Measurements from ENCODE around the gene IPO4.

The IPO4 gene

GRCh38 chr14:24194186-24194872, 5.7 kb upstream of the IPO4 start:
- no peak overlapping the region for H3K27ac ChIP-seq

GRCh38 chr14:24192933-24193332, 4.3 kb upstream of the IPO4 start:
- no peak overlapping the region for H3K4me3 ChIP-seq (ENCODE audit: low read depth, low read length)
- no peak for TF ChIP-seq CTCF (IDR thresholded peaks at IDR 0.05; ENCODE audit: low read depth, low read length, missing control alignments)
- DNase-seq = no peak
- H3K27ac ChIP-seq = no peak overlapping the region
- in situ Hi-C loops (cut with HindIII; ENCODE audit: low pct_ligation_motif_present, low sequenced_read_pairs) = no loop called here
- H3K27me3 ChIP-seq (replicated peaks) = no peaks in the 10 kb centered on the region
- peaks cover 24% of the 10 kb centered on the region for H3K36me3 ChIP-seq (replicated peaks)

More at GRCh38 chr14:24194186-24194872, 5.7 kb upstream of the IPO4 start:
- Histone ChIP-seq H3K36me3 (replicated peaks) (peaks cover 24% of the 10 kb centered on the region), H3K4me3 (ENCODE audit: low read depth, low read length) (peak overlapping the region; percentile 80), H3K27me3 (replicated peaks) (no peaks in the 10 kb centered on the region)
- TF ChIP-seq CTCF (IDR thresholded peaks at IDR 0.05; ENCODE audit: low read depth, low read length, missing control alignments) = no peak
- DNase-seq = no peak
- in situ Hi-C loops (cut with HindIII; ENCODE audit: low pct_ligation_motif_present, low sequenced_read_pairs) = no loop called here

- no peak for TF ChIP-seq CTCF (IDR thresholded peaks at IDR 0.05; ENCODE audit: low read depth, low read length, missing control alignments)
- Histone ChIP-seq H3K36me3 (replicated peaks) (peaks cover 40% of the 10 kb centered on the region), H3K27me3 (replicated peaks) (no peaks in the 10 kb centered on the region), H3K27ac (no peak overlapping the region), H3K4me3 (ENCODE audit: low read depth, low read length) (no peak overlapping the region)
- in situ Hi-C loops (cut with HindIII; ENCODE audit: low pct_ligation_motif_present, low sequenced_read_pairs) = no loop called here
- DNase-seq = no peak
Observed at GRCh38 chr14:24190416-24190815, 1.8 kb upstream of the IPO4 start.

GRCh38 chr14:24189460-24189859, 844 bp upstream of the IPO4 start:
- in situ Hi-C loops (cut with HindIII; ENCODE audit: low pct_ligation_motif_present, low sequenced_read_pairs) = no loop called here
- no peak for DNase-seq
- no peak for TF ChIP-seq CTCF (IDR thresholded peaks at IDR 0.05; ENCODE audit: low read depth, low read length, missing control alignments)

GRCh38 chr14:24189059-24189375, 401 bp upstream of the IPO4 start:
- DNase-seq = no peak
- in situ Hi-C loops (cut with HindIII; ENCODE audit: low pct_ligation_motif_present, low sequenced_read_pairs) = no loop called here
- Histone ChIP-seq H3K4me3 (ENCODE audit: low read depth, low read length) (peak overlapping the region; percentile 27), H3K36me3 (replicated peaks) (peaks cover 49% of the 10 kb centered on the region), H3K27me3 (replicated peaks) (no peaks in the 10 kb centered on the region), H3K27ac (no peak overlapping the region)
- TF ChIP-seq CTCF (IDR thresholded peaks at IDR 0.05; ENCODE audit: low read depth, low read length, missing control alignments) = no peak

More at GRCh38 chr14:24189460-24189859, 844 bp upstream of the IPO4 start:
- Histone ChIP-seq H3K27ac (no peak overlapping the region), H3K27me3 (replicated peaks) (no peaks in the 10 kb centered on the region), H3K36me3 (replicated peaks) (peaks cover 46% of the 10 kb centered on the region), H3K4me3 (ENCODE audit: low read depth, low read length) (no peak overlapping the region)

GRCh38 chr14:24187539-24187915, 1.1 kb downstream of the IPO4 start:
- TF ChIP-seq CTCF (IDR thresholded peaks at IDR 0.05; ENCODE audit: low read depth, low read length, missing control alignments) = no peak
- H3K27ac ChIP-seq = no peak overlapping the region
- H3K36me3 ChIP-seq (replicated peaks) = peaks cover 51% of the 10 kb centered on the region

More at GRCh38 chr14:24187539-24187915, 1.1 kb downstream of the IPO4 start:
- in situ Hi-C loops (cut with HindIII; ENCODE audit: low pct_ligation_motif_present, low sequenced_read_pairs) = no loop called here
- Histone ChIP-seq H3K4me3 (ENCODE audit: low read depth, low read length) (peak overlapping the region; percentile 86), H3K27me3 (replicated peaks) (no peaks in the 10 kb centered on the region)
- DNase-seq = no peak
